ENCODE data around the gene LACTBL1.

The LACTBL1 gene, protein sequence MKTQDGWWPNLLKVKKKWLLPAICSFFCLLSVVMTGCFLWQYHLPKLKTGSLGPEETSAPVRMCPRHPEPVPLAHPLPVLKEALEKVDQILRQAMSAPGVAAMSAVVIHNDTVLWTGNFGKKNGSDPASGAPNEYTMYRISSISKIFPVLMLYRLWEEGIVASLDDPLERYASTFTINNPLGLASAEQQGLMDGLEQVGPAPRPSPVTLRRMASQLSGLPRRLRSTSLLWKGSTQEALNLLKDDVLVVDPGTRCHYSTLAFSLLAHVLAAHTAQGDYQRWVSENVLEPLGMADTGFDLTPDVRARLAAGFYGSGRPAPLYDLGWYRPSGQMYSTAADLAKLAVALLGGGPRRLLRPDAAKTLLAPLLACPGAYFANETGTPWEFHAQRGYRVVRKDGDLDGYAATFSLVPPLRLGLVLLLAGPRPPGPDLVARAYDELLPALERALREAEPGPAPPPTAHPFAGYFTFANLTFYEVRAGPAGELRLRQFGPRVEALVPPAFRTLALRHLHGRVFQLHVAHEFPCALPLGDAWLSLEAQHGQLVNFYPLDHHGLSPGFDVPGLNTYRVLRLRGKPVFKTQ

DNA sequence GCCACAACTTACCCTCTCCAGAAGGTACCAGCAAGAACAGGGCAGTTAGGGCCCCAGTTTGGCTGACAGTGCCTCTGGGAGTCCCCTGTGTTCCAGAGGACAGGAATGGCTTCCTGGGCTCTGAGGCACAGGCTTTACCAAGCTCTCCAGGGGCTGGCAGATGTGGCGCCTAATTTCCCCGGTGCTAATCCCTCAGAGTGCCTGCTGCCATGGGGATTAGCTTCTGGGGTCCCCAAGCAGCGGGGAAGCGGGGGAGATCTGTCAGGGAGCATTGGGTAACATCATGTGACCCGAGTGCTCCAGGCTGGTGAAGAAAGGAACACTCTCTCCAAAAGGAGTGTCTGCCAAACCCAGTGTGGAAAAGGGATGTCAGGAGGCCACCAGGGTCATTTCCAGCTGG lies at the start of gene LACTBL1:
LACTBL1 (minus strand) TSS at position 107 of the 400 bp plus-strand sequence. CDS start 550 bp downstream, outside the sequence.
- H3K9me3 ChIP-seq (replicated peaks; ENCODE audit: insufficient read depth, low read length), result no peaks in the 10 kb centered on the region
- H3K9me2 ChIP-seq (replicated peaks; ENCODE audit: insufficient read depth, low read length), result no peaks in the 10 kb centered on the region
- H3K4me1 ChIP-seq (ENCODE audit: low read length), result no peaks in the 10 kb centered on the region
- H3K27me3 ChIP-seq (replicated peaks; ENCODE audit: insufficient read depth, low read length), result peaks cover 59% of the 10 kb centered on the region
- no peaks in the 10 kb centered on the region for H3K79me2 ChIP-seq (ENCODE audit: low read length)
- no peaks in the 10 kb centered on the region for H3K36me3 ChIP-seq (replicated peaks; ENCODE audit: insufficient read depth, low read length)
- H4K20me1 ChIP-seq (ENCODE audit: insufficient read depth, low read length), result no peaks in the 10 kb centered on the region
- H3F3A ChIP-seq (ENCODE audit: insufficient read depth, low read length), result no peaks in the 10 kb centered on the region
- no peak within 1 kb of the TSS for H3K4me2 ChIP-seq (ENCODE audit: low read depth, low read length)
- no peak within 1 kb of the TSS for H2AFZ ChIP-seq (ENCODE audit: low read length)
- TF ChIP-seq, protein P1, sequence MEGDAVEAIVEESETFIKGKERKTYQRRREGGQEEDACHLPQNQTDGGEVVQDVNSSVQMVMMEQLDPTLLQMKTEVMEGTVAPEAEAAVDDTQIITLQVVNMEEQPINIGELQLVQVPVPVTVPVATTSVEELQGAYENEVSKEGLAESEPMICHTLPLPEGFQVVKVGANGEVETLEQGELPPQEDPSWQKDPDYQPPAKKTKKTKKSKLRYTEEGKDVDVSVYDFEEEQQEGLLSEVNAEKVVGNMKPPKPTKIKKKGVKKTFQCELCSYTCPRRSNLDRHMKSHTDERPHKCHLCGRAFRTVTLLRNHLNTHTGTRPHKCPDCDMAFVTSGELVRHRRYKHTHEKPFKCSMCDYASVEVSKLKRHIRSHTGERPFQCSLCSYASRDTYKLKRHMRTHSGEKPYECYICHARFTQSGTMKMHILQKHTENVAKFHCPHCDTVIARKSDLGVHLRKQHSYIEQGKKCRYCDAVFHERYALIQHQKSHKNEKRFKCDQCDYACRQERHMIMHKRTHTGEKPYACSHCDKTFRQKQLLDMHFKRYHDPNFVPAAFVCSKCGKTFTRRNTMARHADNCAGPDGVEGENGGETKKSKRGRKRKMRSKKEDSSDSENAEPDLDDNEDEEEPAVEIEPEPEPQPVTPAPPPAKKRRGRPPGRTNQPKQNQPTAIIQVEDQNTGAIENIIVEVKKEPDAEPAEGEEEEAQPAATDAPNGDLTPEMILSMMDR (IDR thresholded peaks at IDR 0.05; ENCODE audit: low read length), result no peak
- TF ChIP-seq EZH2 (optimal IDR thresholded peaks at IDR 0.05; ENCODE audit: low read depth, low read length), result no peak
- TF ChIP-seq EZH2phosphoT487 (IDR thresholded peaks at IDR 0.05; ENCODE audit: low read length), result no peak
- DNase-seq, result no peak
- H3K4me3 ChIP-seq (ENCODE audit: low read length), result no peak within 1 kb of the TSS
- H3K9ac ChIP-seq (ENCODE audit: low read length), result no peak within 1 kb of the TSS
- H3K27ac ChIP-seq (ENCODE audit: low read length), result no peak within 1 kb of the TSS

DNA sequence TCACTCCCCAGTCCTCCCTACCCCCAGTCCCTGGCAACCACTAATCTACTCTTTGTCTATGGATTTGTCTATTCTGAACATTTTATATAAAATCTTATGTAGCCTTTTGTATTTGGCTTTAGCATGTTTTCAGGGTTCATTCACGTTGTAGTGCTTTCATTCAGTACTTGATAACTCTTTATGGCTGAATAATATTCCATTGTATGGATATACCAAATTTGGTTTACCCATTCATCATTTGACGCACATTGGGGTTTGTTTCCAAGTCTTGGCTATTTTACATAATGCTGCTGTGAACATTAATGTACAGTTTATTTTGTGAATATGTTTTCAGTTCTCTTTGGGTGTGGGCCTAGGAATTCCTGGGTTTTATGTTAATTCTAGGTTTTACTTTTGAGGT lies 49.2 kb upstream of the LACTBL1 start:
- TF ChIP-seq, protein P1 (IDR thresholded peaks at IDR 0.05; ENCODE audit: low read length), result no peak
- TF ChIP-seq EZH2phosphoT487 (IDR thresholded peaks at IDR 0.05; ENCODE audit: low read length) (no peak), EZH2 (optimal IDR thresholded peaks at IDR 0.05; ENCODE audit: low read depth, low read length) (no peak)
- no peaks in the 10 kb centered on the region for H3K27me3 ChIP-seq (replicated peaks; ENCODE audit: insufficient read depth, low read length)
- no peaks in the 10 kb centered on the region; the same call in 1 of the 2 replicates for H3K4me1 ChIP-seq (ENCODE audit: low read length)
- H2AFZ ChIP-seq (ENCODE audit: low read length), result no peak overlapping the region
- H3K4me2 ChIP-seq (ENCODE audit: low read depth, low read length), result no peak overlapping the region
- H3K9me3 ChIP-seq (replicated peaks; ENCODE audit: insufficient read depth, low read length), result no peaks in the 10 kb centered on the region
- no peaks in the 10 kb centered on the region for H4K20me1 ChIP-seq (ENCODE audit: insufficient read depth, low read length)
- H3K27ac ChIP-seq (ENCODE audit: low read length), result no peak overlapping the region
- H3K79me2 ChIP-seq (ENCODE audit: low read length), result peaks cover 73% of the 10 kb centered on the region
- H3K9ac ChIP-seq (ENCODE audit: low read length), result no peak overlapping the region
- H3K9me2 ChIP-seq (replicated peaks; ENCODE audit: insufficient read depth, low read length), result no peaks in the 10 kb centered on the region
- DNase-seq, result no peak
- H3F3A ChIP-seq (ENCODE audit: insufficient read depth, low read length), result no peaks in the 10 kb centered on the region
- no peak overlapping the region for H3K4me3 ChIP-seq (ENCODE audit: low read length)
- H3K36me3 ChIP-seq (replicated peaks; ENCODE audit: insufficient read depth, low read length), result no peaks in the 10 kb centered on the region

DNA sequence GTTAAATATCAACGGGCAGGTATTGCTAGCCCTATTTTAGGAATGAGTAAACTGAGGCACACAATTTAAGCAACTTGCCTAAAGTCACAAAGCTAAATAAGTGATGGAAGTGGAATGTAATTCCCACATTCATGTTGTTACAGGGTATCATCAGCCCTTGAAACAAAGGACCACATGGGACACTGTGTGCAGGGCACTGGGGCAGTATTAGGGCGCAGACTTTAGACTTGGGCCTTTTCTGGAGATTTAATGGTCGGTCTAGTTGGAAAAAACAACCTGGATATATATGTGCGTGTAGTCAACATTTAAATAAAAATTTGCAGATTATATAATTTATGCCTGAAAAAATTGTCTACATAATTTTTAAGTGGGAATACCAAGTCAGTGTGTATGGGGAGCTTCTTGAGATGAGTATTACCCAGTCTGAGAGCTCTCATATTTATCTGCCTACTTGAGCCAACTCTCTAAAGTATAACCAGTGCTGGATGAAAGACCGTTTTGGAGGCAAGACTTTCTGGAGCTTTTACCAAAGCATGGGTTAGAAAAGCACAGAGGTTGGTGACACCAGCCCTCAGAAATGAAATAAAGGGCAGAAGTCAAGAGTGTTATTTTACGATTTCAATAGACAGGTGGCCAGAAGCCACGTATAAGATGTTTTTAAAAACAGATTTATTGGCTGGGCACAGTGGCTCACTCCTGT lies 48.2 kb upstream of the LACTBL1 start:
- Histone ChIP-seq H2AFZ (ENCODE audit: low read length) (no peak overlapping the region), H3K4me2 (ENCODE audit: low read depth, low read length) (peak overlapping the region; percentile 72), H3K9me2 (replicated peaks; ENCODE audit: insufficient read depth, low read length) (no peaks in the 10 kb centered on the region), H3K27me3 (replicated peaks; ENCODE audit: insufficient read depth, low read length) (no peaks in the 10 kb centered on the region), H3K36me3 (replicated peaks; ENCODE audit: insufficient read depth, low read length) (no peaks in the 10 kb centered on the region), H3K9me3 (replicated peaks; ENCODE audit: insufficient read depth, low read length) (no peaks in the 10 kb centered on the region), H3K4me3 (ENCODE audit: low read length) (peak overlapping the region; percentile 92), H3K9ac (ENCODE audit: low read length) (peak overlapping the region; percentile 68; the same call in 1 of the 2 replicates), H3K27ac (ENCODE audit: low read length) (no peak overlapping the region), H4K20me1 (ENCODE audit: insufficient read depth, low read length) (no peaks in the 10 kb centered on the region), H3F3A (ENCODE audit: insufficient read depth, low read length) (no peaks in the 10 kb centered on the region), H3K79me2 (ENCODE audit: low read length) (peaks cover 63% of the 10 kb centered on the region), H3K4me1 (ENCODE audit: low read length) (no peaks in the 10 kb centered on the region; the same call in 1 of the 2 replicates)
- TF ChIP-seq EZH2 (optimal IDR thresholded peaks at IDR 0.05; ENCODE audit: low read depth, low read length) (no peak), EZH2phosphoT487 (IDR thresholded peaks at IDR 0.05; ENCODE audit: low read length) (no peak)
- TF ChIP-seq, protein P1 (IDR thresholded peaks at IDR 0.05; ENCODE audit: low read length), result no peak
- no peak for DNase-seq

Measured in MM.1S (cell line).